ENCODE results near the gene DNM3.

- TF ChIP-seq CTCF (IDR thresholded peaks at IDR 0.05) (no peak), EZH2 (IDR thresholded peaks at IDR 0.05; ENCODE audit: borderline replicate concordance, insufficient read depth, low read depth, low read length, poor library complexity, severe bottlenecking) (no peak)
Observed at GRCh38 chr1:171800342-171800741, 41.0 kb upstream of the DNM3 start.
